ENCODE data around the gene HSP90AA1.

DNA sequence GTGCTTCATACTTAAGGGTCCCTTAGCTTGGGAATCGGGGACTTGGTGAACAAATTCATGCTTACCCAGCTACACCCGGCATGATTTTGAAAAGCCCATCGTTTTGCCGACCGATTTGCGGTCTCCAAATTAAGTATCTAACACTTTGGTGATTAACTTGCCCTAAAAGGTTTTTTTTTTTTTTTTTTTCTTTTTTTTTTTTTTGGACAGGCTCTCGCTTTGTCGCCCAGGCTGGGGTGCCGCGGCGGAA lies 843 bp upstream of the HSP90AA1 start:
- TF ChIP-seq, protein P1, sequence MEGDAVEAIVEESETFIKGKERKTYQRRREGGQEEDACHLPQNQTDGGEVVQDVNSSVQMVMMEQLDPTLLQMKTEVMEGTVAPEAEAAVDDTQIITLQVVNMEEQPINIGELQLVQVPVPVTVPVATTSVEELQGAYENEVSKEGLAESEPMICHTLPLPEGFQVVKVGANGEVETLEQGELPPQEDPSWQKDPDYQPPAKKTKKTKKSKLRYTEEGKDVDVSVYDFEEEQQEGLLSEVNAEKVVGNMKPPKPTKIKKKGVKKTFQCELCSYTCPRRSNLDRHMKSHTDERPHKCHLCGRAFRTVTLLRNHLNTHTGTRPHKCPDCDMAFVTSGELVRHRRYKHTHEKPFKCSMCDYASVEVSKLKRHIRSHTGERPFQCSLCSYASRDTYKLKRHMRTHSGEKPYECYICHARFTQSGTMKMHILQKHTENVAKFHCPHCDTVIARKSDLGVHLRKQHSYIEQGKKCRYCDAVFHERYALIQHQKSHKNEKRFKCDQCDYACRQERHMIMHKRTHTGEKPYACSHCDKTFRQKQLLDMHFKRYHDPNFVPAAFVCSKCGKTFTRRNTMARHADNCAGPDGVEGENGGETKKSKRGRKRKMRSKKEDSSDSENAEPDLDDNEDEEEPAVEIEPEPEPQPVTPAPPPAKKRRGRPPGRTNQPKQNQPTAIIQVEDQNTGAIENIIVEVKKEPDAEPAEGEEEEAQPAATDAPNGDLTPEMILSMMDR (IDR thresholded peaks at IDR 0.05), result no peak
- no peak for TF ChIP-seq POLR2A (IDR thresholded peaks at IDR 0.05)
- peak in 1 of 2 donors; percentile 26 for TF ChIP-seq POLR2AphosphoS5 (IDR thresholded peaks at IDR 0.05; ENCODE audit: insufficient read depth in 1 of 2, low read depth in 1 of 2)
